HepG2 (cell line): ENCODE results near the gene OTOG.

Experiments used
- CBX2 ChIP-seq, 2 experiments: fragments of 200-600 bp in 1 of 2; sonication (generic); formaldehyde crosslinking in 1 of 2; IDR thresholded peaks; 2 replicates each; pipeline versions ENCODE4 v1.7.0 to v1.8.1; 2018 to 2022; ENCODE audit warnings: low read depth in 2 of 2, low read length in 1 of 2, mild to moderate bottlenecking in 1 of 2, missing genetic modification reagents in 1 of 2
- FOXM1 ChIP-seq: sonication (generic); formaldehyde crosslinking; IDR thresholded peaks from 2 replicates; pipeline ENCODE4 v1.5.0; 2020; ENCODE audit warnings: missing genetic modification reagents
- MYC ChIP-seq: sonication (generic); formaldehyde crosslinking; IDR thresholded peaks from 2 replicates; pipeline ENCODE4 v1.9.0; 2021; ENCODE audit warnings: missing genetic modification reagents, borderline replicate concordance
- RNF2 ChIP-seq: fragments of 450-650 bp; conservative IDR thresholded peaks from 2 replicates; pipeline ENCODE4 v1.6.1; 2016; ENCODE audit warnings: low read depth

DNA sequence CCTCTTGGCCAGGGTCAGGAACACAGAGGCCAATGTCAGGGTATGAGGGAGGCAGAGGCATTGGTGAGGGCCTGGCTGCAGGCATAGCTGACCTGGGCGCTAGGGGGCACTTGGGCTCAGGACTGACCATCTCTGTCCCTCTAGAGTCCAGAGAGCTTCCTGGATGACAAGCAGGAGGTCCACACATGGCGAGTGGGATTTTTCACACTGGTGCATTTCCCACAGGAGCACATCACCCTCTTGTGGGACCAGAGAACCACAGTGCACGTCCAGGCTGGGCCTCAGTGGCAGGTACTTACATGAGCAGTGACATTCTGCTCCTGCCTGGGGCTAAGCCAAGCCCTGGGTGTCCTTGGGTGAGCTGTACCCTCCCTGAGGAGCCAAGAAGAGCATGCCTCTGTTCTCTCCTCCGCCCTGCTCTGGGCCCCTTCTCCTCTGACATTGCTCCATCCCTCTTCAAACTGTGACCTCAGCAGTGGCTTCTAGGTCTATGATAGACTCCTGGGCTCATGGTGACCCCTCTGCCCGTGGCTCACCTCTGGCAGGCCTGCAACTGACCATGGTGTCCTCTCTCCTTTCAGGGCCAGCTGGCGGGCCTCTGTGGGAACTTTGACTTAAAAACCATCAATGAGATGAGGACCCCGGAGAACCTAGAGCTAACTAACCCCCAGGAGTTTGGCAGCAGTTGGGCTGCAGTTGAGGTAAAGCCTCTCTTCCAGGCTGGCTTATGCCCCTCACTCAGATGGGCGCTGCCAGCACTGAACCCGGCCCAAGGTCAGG lies 46.6 kb downstream of the OTOG start:
- TF ChIP-seq CBX2 (IDR thresholded peaks at IDR 0.05; ENCODE audit: low read depth, low read length) (no peak), CBX2 (CRISPR knock-in tag; IDR thresholded peaks at IDR 0.05; ENCODE audit: low read depth) (no peak), MYC (CRISPR knock-in tag) (no peak), RNF2 (no peak), FOXM1 (CRISPR knock-in tag) (no peak)
